CD4-positive, alpha-beta T cell treated with Interleukin-6 for 4 hours (primary cell): ENCODE measurements around the gene PRR14L.
"Not testable (repeated sequence)": the region's sequence is repeated elsewhere in the genome, so short reads cannot be mapped to it uniquely, and the experiment has no call there.

ENCODE experiments used
- DNase-seq: peaks from one replicate; pipeline ENCODE4 v3.0.0-alpha.2; 2020; ENCODE audit warnings: mixed read lengths

PRR14L gene

DNA sequence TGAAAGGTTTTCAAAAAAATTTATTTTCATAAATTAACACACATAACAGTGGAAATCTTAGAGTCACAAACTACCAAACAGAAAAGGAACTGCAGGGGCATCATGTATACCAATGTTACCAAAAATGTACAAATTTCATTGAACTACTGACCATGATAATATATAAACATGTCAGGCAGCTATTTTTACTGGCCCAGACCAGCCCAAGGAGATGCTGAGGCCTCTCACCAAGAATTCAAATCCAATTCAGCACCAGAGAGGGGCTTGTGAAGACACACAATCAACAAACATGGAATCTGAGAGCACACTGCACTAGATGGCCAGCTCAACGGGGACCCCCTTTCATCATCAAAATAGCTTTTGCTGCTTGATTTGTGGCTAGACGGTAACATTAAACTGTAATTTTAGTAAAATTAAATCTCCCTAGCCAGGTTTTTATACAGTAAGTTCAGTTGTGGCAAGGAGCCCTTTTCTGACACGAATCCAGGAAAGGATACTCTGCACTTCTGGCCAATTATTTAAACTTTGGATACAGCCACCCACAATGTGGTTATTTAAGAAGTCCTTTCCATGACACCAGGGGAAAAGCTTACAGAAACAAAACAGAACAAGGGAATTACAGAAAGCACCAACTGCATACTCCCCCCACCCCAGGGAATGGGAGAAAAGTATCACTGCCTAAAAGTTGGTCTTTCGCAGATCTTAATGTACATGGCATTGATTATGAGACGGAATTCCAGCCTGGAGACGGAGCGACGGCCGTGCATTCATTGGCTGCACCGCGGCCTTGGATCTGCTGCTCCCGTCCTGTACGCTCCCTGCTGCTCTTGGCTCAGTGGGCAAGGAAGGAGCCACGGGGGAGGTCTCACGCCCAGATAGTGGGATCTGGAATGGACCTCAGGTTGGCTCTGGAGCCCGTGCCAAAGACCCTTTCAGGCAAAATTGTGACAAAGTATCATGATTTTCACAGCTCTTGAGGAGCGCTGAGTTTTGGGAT lies 68.3 kb downstream of the PRR14L start:
- DNase-seq, result no peak

DNA sequence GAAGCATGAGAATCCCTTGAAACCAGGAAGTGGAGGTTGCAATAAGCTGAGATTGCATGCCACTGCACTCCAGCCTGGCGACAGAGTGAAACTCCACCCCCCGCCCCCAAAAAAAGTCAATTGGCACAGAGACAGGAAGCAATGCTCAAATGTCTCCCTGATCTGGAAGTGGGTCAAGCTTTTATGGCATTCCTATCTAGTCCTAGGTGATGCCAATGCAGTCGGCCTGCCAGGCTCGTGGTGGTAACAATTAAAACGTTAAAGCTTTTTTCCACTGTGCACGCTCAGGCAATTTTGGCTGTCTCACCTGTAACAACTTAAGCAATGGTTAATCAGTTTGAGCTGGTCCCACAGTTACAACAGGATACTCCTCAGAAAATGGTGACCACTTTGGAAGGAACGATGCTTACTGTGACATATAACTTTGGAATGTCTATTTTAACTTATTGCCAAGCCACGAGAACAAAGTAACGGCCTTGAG lies 69.0 kb downstream of the PRR14L start:
- DNase-seq, result no peak

DNA sequence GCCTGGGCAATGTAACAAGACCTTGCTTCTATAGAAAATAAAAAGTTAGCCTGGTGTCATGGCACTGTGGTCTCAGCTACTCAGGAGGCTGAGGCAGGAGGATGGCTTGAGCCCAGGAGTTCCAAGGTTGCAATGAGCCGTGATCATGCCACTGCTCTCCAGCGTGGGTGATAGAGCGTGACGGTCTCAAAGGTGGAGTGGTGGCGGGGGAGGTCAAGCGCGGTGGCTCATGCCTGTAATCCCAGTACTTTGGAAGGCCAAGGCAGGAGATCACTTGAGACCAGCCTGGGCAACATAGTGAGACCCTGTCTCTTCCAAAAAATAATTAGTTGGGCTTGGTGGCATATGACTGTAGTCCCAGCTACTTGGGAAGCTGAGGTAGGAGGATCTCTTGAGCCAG lies 71.2 kb downstream of the PRR14L start:
- no peak for DNase-seq

DNA sequence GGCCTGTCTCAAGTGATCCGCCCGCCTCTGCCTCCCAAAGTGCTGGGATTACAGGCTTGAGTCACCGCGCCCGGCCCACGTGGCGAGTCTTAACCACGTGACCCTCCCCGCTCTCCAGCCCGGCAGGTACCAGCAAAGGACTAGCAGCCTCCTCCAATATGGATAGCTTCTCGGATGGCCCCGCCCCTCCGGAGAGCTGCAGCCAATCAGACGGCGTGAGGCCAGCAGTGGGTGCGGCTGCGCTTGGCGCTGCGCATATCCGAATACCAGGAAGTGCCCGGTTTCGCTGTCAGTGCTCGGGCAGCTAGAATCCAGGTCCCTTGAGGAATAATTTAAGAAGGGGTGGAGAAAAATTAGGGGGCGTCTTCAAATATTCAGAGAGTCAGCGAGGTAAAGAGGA lies 73.2 kb downstream of the PRR14L start:
- DNase-seq, result peak; percentile 97

DNA sequence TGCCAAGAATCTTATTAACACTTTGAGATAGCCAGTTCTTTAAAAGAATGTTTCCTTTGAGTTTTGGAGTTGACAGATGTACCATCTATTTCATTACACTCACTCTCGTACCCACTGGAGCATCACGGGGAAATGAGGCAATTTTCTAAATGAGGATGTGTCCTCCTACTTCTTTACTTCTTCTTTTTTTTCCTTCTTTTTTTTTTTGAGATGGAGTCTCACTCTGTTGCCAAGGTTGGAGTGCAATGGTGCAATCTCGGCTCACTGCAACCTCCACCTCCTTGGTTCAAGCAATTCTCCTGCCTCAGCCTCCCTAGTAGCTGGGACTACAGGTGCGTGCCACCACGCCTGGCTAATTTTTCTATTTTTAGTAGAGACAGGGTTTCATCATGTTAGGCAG lies 75.7 kb downstream of the PRR14L start:
- not testable (repeated sequence) for DNase-seq

DNA sequence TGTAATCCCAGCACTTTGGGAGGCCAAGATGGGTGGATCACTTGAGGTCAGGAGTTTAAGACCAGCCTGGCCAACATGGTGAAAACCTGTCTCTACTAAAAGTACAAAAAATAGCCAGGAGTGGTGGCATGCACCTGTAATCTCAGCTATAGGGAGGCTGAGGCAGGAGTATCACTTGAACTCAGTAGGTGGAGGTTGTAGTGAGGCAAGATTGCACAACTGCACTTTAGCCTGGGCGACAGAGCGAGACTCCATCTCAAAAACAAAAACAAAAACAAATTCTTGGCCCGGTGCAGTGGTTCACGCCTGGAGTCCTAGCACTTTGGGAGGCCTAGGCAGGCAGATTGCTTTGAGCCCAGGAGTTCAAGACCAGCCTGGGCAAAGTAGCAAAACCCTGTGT lies 81.1 kb downstream of the PRR14L start:
- not testable (repeated sequence) for DNase-seq

DNA sequence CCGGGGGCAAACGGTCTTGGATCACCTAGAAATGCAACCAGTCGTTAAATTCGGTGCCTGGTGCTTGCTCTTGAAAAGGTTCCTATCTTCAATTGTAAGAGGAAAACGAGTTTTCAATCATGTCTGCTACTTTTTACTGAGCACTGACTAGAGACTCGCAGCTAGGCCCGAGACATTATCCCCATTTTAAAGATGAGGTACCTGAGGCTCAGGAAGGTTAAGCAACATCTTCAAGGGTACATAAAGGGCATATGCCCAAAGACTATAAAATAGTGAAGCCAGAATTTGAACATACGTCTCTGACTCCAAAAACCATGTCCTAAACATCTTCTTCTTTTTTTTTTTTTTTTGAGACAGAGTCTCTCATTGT lies 87.3 kb downstream of the PRR14L start:
- no peak for DNase-seq

DNA sequence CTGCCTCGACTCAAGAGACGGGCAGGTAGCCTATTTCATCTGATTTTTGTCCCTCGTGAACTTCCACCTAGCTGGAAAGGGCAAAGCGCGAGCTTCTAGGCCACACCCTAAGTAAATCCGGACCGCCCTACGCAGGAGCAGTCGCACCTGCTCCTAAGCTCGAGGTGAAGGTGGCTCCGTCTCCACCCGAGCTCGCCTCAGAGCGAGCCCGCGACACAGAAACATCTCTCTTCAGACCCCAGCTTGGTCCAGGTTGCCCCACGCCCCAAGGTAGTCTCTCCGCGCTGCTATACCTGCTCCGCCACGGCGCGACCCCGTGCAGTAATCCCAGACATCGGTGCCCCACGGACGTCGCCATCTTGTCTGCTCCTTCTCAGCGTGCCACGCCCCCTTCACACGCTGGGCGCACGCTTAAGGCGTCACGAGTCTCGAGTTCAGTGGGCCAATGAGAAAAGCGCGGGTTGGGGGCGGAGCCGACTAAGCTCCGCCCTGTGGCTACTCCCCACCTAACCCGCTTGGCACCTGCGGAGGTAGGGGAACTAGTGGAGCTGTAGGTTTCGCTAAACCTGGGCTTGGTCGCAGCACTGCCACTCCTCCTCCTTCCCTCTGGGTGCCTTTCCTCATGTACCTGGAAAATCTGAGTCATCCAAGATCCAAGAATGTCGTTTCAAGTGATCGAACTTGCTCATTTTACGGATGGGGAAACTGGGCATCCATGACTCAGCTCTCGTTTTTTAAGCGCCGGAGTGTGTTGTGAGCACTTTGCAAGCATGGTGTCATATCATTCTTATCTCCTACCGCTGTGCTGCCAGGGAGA lies 87.9 kb downstream of the PRR14L start, which contains the start of gene PISD:
Gene PISD (minus strand): TSS at position 365 of the 817 bp plus-strand sequence. CDS start 7 bp downstream, at position 358.
- peak; percentile 97 for DNase-seq

DNA sequence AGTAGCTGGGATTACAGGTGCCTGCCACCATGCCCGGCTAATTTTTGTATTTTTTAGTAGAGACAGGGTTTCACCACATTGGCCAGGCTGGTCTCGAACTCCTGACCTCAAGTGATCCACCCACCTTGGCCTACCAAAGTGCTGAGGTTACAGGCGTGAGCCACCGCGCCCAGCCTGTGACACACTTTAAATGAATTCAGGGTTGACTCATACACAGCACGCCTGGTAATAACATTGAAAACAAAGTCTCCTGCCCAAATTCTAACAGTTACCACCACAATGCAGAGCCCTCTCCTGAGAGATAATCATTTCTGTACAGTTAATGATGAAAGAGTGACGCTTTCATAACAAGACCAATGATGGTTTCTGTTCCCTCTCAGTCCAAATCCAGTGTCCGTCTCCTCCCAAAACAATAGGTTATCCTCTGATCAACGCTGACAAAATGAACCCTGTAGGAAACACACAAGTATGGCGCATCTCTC lies 89.0 kb downstream of the PRR14L start:
- DNase-seq, result peak; percentile 43

DNA sequence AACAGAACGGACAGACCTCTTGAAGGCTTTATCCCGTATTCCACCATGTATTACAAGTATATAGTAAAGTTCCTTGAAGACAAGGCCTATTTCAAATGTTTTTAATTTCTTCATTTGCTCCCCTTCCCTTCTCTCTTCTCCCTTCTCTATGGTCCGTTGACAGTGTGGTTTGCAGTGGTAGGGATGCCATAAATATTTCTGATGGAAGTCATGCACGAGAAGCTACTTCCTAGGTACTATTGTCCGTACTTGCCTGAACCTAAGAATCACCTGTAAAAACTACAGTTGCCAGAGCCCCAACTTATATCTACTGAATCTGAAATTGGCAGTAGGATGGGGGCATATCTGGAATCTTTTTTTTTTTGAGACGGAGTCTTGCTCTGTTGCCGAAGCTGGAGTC lies 90.7 kb downstream of the PRR14L start:
- DNase-seq, result no peak

DNA sequence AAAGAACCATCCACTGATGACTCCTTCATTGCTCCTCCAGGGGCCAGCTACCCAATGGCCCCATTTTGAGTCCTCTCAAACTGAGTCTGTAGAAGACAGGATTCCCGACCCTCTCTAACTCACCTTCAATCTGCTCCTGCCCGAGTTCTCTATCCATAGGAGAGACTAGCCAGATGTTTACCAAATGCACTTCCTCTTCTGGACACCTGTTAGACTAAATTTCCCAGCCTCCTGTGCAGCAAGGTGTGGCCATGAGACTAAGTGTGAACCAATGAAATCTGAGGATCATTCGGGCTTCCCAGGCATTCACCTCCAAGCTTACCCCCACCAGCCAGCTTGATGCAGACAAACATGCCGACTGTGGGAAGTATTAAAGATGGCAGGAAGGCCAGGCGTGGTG lies 95.5 kb downstream of the PRR14L start:
- DNase-seq, result no peak

DNA sequence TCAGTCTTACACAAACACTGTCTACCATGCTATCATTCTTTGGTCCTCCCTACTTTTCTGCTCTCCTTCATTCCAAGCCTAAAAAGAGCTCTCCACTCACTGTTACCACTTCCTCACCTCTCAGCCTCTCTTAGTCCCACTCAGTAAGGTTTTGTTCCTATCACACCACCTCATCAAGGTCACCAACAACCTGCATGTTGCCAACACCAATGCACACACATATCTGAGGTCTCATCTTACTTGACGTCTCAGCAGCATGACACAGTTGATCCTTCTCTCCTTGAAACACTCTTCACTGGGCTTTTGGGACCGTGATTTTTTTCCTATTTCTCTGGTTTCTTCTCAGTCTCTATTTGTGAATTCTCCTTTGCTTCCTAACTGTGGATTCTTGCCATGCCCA lies 96.0 kb downstream of the PRR14L start:
- no peak for DNase-seq

DNA sequence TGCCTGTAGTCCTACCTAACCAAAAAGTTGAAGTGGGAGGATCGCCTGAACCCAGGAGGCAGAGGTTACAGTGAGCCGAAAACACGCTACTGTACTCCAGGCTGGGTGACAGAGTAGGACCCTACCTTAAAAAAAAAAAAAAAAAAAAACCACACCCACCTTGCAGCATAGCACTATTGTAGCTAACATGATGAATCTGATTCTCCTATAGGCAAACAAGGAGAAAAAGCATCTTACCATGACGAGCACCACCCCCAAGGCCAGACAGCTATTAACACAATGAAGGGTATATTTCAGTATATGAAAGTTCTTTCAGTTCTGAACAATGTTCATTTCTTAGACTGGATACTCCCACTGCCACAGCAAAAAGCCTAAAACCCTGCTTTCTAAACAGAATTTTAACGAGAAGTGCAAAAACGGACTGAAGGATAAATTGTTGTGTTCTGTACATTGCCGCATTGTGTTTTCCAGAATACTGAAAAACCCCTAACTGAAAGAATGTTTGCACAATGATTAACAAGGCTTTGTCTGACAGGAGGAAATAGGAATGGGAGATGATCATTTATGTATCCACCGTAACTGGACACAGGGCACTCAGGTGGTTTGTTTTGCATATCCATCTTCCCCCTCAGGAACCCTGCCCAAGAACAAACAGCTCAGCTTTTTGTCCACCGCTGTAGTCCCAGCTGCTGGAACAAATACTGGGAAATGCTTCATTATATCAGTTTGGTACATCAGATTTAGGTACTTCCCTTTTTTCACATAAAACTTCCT lies 96.8 kb downstream of the PRR14L start:
- no peak for DNase-seq

DNA sequence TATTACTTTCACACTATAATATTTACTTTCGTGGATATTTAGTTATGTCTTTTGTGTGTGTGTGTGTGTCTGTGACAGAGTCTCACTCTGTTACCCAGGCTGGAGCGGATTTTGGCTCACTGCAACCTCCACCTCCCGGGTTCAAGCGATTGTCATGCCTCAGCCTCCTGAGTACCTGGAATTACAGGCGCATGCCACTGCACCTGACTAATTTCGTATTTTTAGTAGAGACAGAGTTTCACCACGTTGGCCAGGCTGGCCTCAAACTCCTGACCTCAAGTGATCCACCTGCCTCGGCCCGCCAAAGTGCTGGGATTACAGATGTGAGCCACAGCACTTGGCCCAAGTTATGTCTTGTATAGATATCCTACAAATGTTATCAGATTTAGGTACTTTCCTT lies 97.8 kb downstream of the PRR14L start:
- DNase-seq, result no peak

DNA sequence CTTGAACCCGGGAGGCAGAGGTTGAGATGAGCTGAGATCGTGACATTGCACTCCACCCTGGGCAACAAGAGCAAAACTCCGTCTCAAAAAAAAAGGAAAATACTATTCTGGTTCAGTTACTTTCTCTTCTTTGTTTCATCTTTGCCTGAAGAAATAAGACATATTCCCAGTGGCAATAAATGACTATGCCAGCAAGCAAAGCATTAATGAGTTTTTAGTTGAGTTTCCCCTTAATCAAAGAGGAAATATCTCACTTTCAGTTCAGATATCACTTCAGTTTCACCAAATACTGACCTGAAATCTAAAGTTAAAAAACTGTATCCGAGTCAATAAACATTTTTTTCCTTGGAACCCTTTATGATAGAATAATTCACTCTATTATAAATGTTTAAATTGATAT lies 98.3 kb downstream of the PRR14L start:
- DNase-seq, result no peak

DNA sequence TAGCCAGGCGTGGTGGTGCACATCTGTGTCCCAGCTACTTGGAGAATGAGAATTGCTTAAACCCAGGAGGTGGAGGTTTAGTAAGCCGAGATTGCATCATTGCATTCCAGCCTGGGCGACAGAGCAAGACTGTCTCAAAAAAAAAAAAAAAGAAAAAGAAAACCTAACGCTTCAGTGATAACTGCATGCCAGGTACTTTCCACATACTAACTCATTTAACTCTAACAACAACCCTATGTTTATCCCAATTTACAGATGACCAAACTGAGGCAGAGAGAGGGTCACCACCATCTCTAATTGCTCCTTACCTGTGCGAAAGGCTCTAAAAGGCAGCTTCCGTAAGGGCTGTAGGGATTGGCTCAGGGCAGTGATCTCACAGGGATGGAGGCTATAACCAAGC lies 99.5 kb downstream of the PRR14L start:
- DNase-seq, result no peak

DNA sequence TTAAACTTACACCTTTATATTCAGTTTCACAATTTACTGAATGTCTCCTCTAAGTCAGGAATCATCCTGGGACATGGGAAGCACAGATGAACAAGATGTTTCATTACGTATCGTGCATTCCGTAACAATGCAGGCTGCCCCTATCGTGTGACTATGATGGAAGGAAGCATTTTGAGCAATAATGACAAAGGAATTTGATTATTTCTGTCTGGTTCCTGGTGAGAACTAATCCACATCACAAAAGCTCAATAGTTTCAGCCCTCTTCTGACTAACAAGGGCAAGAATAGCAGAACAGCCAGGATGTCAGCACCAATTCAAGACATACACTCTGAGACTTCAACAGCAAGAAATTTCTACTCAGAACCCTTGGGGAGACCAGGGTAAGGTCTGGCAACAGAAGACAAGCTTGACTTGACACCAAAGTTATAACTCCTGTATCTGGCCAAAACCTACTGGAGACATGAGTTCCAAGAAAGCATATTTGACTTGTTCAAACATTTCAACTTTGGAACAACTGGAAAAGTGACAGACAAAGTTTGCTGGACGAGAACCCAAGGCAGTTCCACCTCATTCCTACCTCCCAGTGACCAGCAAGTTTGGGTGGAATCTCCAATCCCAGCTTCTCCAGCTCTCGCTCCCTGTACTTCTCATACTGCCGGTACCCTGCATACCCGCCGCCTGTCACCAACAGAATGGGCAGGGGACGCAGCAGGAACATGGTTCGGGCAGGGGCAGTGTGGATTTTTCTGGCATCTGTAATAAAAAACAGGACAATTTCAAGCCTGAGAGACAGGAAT lies 102.2 kb downstream of the PRR14L start:
- no peak for DNase-seq

DNA sequence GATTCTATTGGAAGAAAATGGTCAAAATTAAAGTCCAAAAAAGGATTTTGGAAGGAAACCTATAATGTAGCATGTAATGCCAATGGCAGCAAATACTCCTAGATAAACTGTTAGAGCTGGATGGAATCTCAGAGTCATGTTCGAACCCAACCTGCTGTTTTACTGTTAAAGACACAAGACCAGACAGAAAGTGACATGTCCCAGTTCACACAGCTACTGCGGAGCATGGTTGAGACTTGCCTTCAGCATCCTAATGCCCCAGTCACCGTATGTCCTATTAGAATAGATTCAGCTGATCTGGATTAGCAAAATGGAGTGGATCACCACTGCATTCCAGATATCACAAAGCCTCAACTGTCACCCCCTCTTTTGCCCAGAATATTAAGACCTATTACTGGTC lies 102.9 kb downstream of the PRR14L start:
- no peak for DNase-seq

DNA sequence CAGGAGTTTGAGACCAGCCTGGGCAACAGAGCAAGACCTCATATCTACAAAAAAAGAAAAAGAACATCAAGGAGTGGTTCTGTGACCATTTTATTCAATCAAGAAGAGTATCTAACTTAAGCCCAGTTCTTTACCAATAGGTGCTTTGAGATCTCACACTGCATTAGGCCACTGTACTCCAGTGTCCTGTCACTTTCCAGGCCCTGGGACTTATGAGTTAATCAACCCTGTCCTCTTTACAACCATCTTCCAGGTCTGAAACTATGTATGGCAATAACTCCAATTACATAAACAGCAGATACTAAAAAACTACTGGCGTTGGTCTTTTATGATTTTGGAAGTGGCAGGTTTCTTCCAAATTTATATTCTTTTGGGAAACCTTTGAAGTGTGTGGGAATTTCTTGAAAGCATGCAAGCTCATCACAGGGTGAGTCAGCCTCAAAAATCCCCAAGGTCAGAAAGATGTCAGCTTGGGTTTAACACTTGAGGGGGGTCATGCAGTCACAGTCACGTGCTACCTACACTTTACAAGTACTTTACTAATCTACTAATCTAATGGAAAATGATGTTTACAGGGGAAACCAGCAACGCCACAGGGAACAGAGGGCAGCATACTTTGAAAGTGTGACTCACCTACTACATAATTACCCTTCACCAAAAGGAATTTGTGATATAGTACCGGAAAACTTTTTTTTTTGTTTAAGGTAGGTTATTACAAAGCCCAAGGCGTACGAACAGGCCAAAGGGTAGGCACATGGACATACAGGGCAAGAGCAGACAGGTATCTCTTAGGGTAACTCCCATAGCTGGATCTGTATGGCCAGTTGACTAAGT lies 103.5 kb downstream of the PRR14L start:
- no peak for DNase-seq

DNA sequence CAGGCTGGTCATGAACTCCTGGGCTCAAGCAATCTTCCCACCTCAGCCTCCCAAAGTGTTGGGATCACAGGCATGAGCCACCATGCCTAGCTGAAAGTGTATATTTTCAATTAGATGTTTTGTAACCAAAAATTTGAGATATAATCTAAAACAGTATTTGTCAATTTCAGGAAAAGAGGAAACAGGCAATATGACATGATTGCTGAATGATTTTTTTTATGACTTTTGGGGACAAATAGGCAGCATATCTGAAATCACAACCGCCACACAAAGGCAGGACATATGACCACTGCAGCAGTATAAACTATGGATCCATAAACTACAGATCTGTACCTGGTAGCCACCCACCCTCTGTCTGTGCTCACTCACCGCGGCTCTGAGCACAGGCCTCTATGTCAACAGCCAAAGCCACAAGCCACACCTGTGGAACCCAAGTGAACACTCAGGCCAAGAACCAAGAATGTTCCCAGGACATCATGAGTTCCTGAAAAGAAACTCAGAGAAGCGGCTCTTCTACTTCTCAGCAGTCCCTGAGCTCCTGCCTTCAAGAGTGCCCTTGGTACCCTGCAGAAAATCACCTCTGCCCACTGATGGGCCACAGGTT lies 110.4 kb downstream of the PRR14L start:
- DNase-seq, result peak; percentile 21
